Tibial nerve (tissue), 3 donors: ENCODE data around the gene RAB14.

Experiments
- CTCF ChIP-seq, 5 experiments: fragments of 200-600 bp in 3 of 5; fragments of 450-650 bp in 2 of 5; sonication (generic) in 3 of 5; IDR thresholded peaks; one replicate each; pipeline ENCODE4 v1.5.1; 2016 to 2019; ENCODE audit warnings: antibody characterized with exemption in 5 of 5, mild to moderate bottlenecking in 3 of 5, moderate library complexity in 2 of 5
- POLR2A ChIP-seq, 2 donors: fragments of 450-650 bp; IDR thresholded peaks; one replicate each; pipeline ENCODE4 v1.6.1; 2017; ENCODE audit warnings: antibody characterized with exemption in 2 of 2, mild to moderate bottlenecking in 2 of 2, moderate library complexity in 2 of 2

GRCh38 chr9:121226175-121226574 lies 24.5 kb upstream of the RAB14 start:
- TF ChIP-seq CTCF (IDR thresholded peaks at IDR 0.05) (no peak), POLR2A (IDR thresholded peaks at IDR 0.05) (no peak)
